NB4 (cell line): ENCODE measurements around the gene ALDH1A2.

Experiments
- DNase-seq: peaks from one replicate; pipeline ENCODE4 v3.0.0; 2010; ENCODE audit warnings: low read depth
- H3K4me3 ChIP-seq: one replicate; pipeline ENCODE4 v1.5.1; 2011; ENCODE audit warnings: mild to moderate bottlenecking, low read depth, low read length, moderate library complexity
- MYC ChIP-seq: IDR thresholded peaks from 2 replicates; pipeline ENCODE4 v1.6.1; 2011; ENCODE audit warnings: low read depth, low read length
- POLR2A ChIP-seq: IDR thresholded peaks from 2 replicates; pipeline ENCODE4 v1.6.1; 2011; ENCODE audit warnings: mild to moderate bottlenecking; ENCODE audit not compliant: insufficient read length; ENCODE audit errors: extremely low read depth
- TF ChIP-seq, protein P1 (sequence below): IDR thresholded peaks from 2 replicates; pipeline ENCODE4 v1.6.1; 2011; ENCODE audit warnings: low read depth, low read length
- TF ChIP-seq, protein P2 (sequence below): IDR thresholded peaks from one replicate; pipeline ENCODE4 v1.5.1; 2012; ENCODE audit warnings: low read depth, low read length

The ALDH1A2 gene

DNA sequence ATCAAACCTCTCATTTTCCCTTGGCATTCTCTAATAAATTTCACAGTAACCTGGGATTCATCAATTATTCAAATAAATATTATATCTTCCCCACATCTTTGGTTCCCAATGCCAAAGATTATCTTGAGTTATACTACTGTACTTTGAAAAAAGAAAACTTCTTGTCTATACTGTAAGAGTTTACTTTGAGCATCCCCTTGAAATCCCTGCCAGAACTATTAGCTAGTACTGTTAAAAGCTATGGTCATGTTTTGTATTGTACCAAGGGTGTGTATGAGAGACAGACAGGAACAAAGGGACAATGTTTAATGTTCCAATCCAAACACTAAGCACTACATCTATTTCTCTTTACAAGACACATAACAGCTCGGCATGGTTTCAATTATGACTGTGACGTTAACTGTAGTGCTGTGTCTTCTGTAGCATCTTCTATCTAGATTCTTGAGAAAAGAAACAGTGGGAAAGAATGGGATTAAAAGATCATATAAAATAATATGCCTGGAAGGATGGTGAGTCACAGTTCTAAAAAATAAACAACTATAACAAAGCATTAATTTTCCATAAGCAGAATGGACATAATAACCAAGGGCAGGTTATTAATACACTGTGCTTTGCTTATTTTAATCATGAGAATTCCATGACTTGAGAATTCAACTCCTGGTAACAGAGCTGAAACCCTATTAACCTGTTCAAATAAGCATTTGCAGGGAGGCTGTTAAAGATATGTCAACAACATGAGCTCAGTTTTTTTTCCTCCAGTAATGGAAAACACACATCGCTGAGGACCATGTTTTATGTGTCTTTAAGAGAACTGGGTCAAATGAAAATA lies 71.1 kb downstream of the ALDH1A2 start:
- DNase-seq: no peak
- no peak overlapping the region for H3K4me3 ChIP-seq
- TF ChIP-seq MYC (no peak), POLR2A (no peak)
- TF ChIP-seq, protein P1, sequence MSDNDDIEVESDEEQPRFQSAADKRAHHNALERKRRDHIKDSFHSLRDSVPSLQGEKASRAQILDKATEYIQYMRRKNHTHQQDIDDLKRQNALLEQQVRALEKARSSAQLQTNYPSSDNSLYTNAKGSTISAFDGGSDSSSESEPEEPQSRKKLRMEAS: no peak
- TF ChIP-seq, protein P2, sequence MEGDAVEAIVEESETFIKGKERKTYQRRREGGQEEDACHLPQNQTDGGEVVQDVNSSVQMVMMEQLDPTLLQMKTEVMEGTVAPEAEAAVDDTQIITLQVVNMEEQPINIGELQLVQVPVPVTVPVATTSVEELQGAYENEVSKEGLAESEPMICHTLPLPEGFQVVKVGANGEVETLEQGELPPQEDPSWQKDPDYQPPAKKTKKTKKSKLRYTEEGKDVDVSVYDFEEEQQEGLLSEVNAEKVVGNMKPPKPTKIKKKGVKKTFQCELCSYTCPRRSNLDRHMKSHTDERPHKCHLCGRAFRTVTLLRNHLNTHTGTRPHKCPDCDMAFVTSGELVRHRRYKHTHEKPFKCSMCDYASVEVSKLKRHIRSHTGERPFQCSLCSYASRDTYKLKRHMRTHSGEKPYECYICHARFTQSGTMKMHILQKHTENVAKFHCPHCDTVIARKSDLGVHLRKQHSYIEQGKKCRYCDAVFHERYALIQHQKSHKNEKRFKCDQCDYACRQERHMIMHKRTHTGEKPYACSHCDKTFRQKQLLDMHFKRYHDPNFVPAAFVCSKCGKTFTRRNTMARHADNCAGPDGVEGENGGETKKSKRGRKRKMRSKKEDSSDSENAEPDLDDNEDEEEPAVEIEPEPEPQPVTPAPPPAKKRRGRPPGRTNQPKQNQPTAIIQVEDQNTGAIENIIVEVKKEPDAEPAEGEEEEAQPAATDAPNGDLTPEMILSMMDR: no peak

DNA sequence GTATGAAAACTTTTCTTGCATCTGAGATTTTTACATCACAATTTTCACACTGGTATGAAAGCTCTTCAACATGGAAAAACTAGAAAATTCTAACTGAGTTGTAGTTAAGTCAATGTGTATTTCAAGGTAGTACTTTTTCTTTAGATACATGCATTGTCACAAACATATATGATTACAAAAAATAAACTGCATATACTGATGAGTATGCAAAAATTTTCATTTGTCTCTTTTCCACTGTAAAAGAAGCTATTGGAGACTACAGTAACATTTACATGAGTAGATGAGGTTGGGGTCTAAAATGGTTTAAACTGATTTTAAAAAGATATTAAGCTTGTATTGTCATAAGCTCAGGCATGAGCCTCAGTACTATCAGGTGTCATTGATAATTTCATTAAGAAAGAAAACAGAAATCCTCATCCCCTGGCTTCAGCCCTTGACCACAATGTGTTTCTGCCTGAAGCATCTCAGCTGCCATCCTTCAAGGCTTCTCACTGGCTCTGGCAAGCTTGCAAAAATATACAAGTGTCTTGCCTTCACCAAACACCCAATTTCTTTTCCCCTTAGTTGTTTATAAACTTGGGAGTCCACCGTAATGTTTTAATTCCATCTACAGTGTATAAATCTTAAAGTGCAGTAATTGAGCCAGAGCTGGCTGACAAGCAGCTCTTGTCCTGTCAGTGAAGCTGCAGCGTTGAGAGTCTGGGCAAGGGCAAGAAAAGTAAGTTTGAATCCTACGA lies 71.9 kb downstream of the ALDH1A2 start:
- DNase-seq: no peak
- TF ChIP-seq, protein P1: no peak
- TF ChIP-seq POLR2A (no peak), MYC (no peak)
- TF ChIP-seq, protein P2: no peak

DNA sequence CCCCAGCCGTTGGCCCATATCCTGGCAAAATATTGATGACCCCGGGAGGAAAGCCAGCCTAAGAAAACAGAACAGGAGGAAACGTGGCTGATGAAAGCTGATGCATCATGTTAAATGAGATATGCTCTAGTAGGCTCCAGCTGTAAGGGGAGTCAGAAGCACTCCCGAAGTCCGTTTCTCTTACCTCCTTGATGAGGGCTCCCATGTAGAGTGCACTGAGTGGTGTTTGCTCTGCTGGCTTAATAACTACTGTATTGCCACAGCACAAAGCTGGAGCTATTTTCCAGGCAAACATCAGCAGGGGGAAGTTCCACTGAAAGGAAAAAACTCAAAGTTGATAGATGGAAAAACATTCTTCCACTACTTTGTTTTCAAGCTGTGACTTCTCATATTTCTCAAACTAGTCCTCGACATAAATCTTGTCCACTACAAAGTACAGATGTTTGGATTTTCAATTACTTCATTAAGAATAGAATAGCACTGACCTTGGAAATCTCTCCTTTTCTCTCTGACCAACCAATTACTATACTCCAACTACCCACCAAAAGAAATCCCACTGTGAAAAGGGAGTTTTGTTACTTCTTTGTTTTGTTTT lies 72.7 kb downstream of the ALDH1A2 start:
- H3K4me3 ChIP-seq: no peak overlapping the region
- TF ChIP-seq, protein P1: no peak
- no peak for DNase-seq

More for the DNA sequence above, 71.9 kb downstream of the ALDH1A2 start:
- H3K4me3 ChIP-seq: no peak overlapping the region

DNA sequence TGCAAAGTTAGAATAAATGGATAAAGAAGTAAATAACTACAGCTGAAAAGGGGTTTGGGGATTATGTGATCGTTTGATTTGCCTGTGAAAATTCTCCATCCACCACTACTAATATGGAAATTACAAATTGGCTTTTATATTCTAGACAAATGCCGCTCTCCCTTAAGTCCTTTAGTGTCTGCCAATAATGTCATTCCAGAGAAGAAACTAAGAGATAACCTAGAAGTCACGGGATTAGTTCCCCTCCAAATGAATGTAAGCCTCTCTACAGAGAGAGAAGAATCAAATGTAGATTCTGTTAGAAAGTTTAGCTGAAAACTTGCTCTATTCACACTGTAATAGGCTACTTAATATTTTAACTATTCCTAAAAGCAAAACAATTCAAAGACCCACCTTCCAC lies 92.0 kb downstream of the ALDH1A2 start:
- DNase-seq: no peak
- no peak overlapping the region for H3K4me3 ChIP-seq
- no peak for TF ChIP-seq MYC

DNA sequence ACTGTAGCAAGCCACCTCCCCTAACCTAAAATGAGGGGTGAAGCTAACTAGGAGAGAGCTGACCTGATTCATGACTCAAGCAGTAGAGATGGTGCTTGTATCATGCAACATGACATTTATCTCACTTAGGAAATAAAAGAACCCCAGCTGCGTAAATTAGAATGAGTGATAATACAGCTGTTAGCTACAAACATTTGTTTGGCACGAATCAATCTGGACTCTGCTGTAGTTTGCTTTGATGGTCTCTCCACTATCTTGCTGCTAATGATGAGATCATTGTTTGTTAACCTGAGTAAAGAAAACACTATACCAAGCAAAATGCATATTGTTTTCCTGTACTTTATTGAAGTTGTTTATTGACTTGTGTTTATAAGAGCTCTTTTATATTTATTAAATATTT lies 92.6 kb downstream of the ALDH1A2 start:
- no peak for DNase-seq
- no peak overlapping the region for H3K4me3 ChIP-seq
- TF ChIP-seq MYC: no peak
- TF ChIP-seq, protein P1: no peak
- TF ChIP-seq, protein P2: no peak
- no peak for TF ChIP-seq POLR2A

DNA sequence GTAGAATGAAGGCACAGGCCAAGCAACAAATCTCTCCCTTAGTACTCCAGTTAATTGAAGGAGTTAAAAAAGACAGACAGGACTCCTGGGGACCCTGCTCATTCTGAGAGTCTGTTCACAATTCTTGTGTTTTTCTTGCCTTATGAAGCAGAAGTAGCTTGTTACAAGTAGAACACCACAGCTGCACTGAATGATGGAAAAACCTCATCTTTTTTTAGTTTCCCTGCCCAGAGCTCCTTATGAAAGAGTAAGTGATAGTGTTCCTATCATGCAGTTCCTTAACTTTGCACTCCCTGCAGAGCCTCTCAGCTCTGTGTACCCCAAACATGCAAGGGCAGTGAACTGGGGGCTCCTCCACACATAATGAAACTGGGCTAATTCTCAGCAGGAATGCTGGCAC lies 95.5 kb downstream of the ALDH1A2 start:
- DNase-seq: no peak
- no peak for TF ChIP-seq POLR2A
- TF ChIP-seq, protein P1: no peak
- no peak for TF ChIP-seq MYC
- TF ChIP-seq, protein P2: no peak
- H3K4me3 ChIP-seq: no peak overlapping the region
